Fibroblast of mammary gland (primary cell): ENCODE results near the gene PRKG1.
A peak's percentile ranks its signal among the peaks of the same experiment; 100 is the strongest.

ENCODE experiments used
- DNase-seq: peaks from one replicate; pipeline ENCODE4 v3.0.0-alpha.2; 2010; ENCODE audit warnings: low read depth
- H3K4me3 ChIP-seq: 2 replicates; pipeline ENCODE4 v1.5.1; 2011; ENCODE audit warnings: low read depth, mild to moderate bottlenecking, low read length, moderate library complexity; ENCODE audit not compliant: control insufficient read depth
- CTCF ChIP-seq: conservative IDR thresholded peaks from 2 replicates; pipeline ENCODE4 v1.5.1; 2011; ENCODE audit warnings: low read depth, low read length, inconsistent platforms; ENCODE audit not compliant: control insufficient read depth, insufficient read depth

The PRKG1 gene

GRCh38 chr10:52318136-52318701 is 1243.9 kb downstream of the PRKG1 start:
- TF ChIP-seq CTCF, result no peak

GRCh38 chr10:52318822-52319464 is 1244.7 kb downstream of the PRKG1 start:
- peak; percentile 97 for DNase-seq
- H3K4me3 ChIP-seq, result no peak overlapping the region
- TF ChIP-seq CTCF, result no peak

More at GRCh38 chr10:52318136-52318701, 1243.9 kb downstream of the PRKG1 start:
- peak; percentile 52 for DNase-seq
- H3K4me3 ChIP-seq, result no peak overlapping the region

- TF ChIP-seq CTCF, result no peak
- DNase-seq, result peak; percentile 52
- no peak overlapping the region for H3K4me3 ChIP-seq
Observed at GRCh38 chr10:52319926-52320325, 1245.6 kb downstream of the PRKG1 start.

- no peak for DNase-seq
- no peak for TF ChIP-seq CTCF
- no peak overlapping the region for H3K4me3 ChIP-seq
Observed at GRCh38 chr10:52322323-52322722, 1248.0 kb downstream of the PRKG1 start.

GRCh38 chr10:52322936-52323335 is 1248.6 kb downstream of the PRKG1 start:
- H3K4me3 ChIP-seq, result no peak overlapping the region
- DNase-seq, result peak; percentile 21
- no peak for TF ChIP-seq CTCF

- H3K4me3 ChIP-seq, result no peak overlapping the region
- DNase-seq, result no peak
- no peak for TF ChIP-seq CTCF
Observed at GRCh38 chr10:52326382-52326781, 1252.1 kb downstream of the PRKG1 start.
